NCI-H1105 (cell line): Measurements from ENCODE around the gene TSPEAR.

ENCODE experiments used
- DNase-seq: peaks from one replicate; lab custom pipeline; 2025; lab: John Stamatoyannopoulos, UW

Gene TSPEAR

GRCh38 chr21:44527983-44528633 is 183.3 kb downstream of the TSPEAR start:
- DNase-seq = no peak

- no peak for DNase-seq
Measured at GRCh38 chr21:44527156-44527982, 184.0 kb downstream of the TSPEAR start.

GRCh38 chr21:44526096-44526997 is 185.0 kb downstream of the TSPEAR start:
- DNase-seq = no peak

GRCh38 chr21:44525391-44526095 is 185.8 kb downstream of the TSPEAR start:
- no peak for DNase-seq

- no peak for DNase-seq
Measured at GRCh38 chr21:44524414-44525371, 186.7 kb downstream of the TSPEAR start.

- no peak for DNase-seq
Measured at GRCh38 chr21:44523567-44524413, 187.6 kb downstream of the TSPEAR start.

GRCh38 chr21:44522753-44523204 is 188.6 kb downstream of the TSPEAR start:
- DNase-seq = no peak

- no peak for DNase-seq
Measured at GRCh38 chr21:44521928-44522752, 189.2 kb downstream of the TSPEAR start.

GRCh38 chr21:44521301-44521927 is 190.0 kb downstream of the TSPEAR start:
- DNase-seq = no peak

- no peak for DNase-seq
Measured at GRCh38 chr21:44520326-44521300, 190.8 kb downstream of the TSPEAR start.

GRCh38 chr21:44519346-44520325 is 191.7 kb downstream of the TSPEAR start:
- no peak for DNase-seq

- DNase-seq = no peak
Measured at GRCh38 chr21:44518686-44519085, 192.7 kb downstream of the TSPEAR start.

- DNase-seq = no peak
Measured at GRCh38 chr21:44517175-44517899, 194.0 kb downstream of the TSPEAR start.

GRCh38 chr21:44516828-44517174 is 194.6 kb downstream of the TSPEAR start:
- no peak for DNase-seq

GRCh38 chr21:44516342-44516741 is 195.0 kb downstream of the TSPEAR start:
- no peak for DNase-seq
